ENCODE results near the gene GATB.

Gene GATB

DNA sequence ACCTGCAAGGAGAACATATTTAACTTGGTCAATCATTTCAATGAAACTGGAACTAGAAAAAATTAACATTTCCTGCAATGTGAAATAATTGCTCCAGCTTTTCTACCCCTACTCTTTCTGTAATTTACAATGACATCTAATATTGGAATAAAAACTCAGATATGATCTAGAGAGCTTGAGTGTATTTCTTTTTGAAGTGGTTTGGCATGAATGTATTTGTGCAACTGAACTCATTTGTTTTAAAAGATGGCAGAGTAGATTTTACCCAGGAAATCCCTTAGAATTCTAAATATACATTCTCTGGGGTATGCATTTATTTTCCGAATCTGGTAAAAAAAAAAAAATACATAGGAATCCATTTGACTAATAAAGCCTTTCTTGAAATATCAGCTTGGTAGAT is 21.5 kb upstream of the GATB start:
- no peak overlapping the region for H3K4me3 ChIP-seq (ENCODE audit: low read depth, low read length)
- DNase-seq = no peak
- no peaks in the 10 kb centered on the region for H3K36me3 ChIP-seq
- no peaks in the 10 kb centered on the region for H3K27me3 ChIP-seq
- no peaks in the 10 kb centered on the region for H3K4me1 ChIP-seq
- H3K9me3 ChIP-seq = no peaks in the 10 kb centered on the region
- TF ChIP-seq, protein P1, sequence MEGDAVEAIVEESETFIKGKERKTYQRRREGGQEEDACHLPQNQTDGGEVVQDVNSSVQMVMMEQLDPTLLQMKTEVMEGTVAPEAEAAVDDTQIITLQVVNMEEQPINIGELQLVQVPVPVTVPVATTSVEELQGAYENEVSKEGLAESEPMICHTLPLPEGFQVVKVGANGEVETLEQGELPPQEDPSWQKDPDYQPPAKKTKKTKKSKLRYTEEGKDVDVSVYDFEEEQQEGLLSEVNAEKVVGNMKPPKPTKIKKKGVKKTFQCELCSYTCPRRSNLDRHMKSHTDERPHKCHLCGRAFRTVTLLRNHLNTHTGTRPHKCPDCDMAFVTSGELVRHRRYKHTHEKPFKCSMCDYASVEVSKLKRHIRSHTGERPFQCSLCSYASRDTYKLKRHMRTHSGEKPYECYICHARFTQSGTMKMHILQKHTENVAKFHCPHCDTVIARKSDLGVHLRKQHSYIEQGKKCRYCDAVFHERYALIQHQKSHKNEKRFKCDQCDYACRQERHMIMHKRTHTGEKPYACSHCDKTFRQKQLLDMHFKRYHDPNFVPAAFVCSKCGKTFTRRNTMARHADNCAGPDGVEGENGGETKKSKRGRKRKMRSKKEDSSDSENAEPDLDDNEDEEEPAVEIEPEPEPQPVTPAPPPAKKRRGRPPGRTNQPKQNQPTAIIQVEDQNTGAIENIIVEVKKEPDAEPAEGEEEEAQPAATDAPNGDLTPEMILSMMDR (IDR thresholded peaks at IDR 0.05; ENCODE audit: low read depth, low read length) = no peak

GRCh38 chr4:151781026-151781425 is 20.2 kb upstream of the GATB start:
- Histone ChIP-seq H3K36me3 (no peaks in the 10 kb centered on the region), H3K27me3 (no peaks in the 10 kb centered on the region), H3K4me3 (ENCODE audit: low read depth, low read length) (no peak overlapping the region), H3K9me3 (no peaks in the 10 kb centered on the region), H3K4me1 (no peaks in the 10 kb centered on the region)
- peak; percentile 8 for DNase-seq
- TF ChIP-seq, protein P1 (IDR thresholded peaks at IDR 0.05; ENCODE audit: low read depth, low read length) = no peak

DNA sequence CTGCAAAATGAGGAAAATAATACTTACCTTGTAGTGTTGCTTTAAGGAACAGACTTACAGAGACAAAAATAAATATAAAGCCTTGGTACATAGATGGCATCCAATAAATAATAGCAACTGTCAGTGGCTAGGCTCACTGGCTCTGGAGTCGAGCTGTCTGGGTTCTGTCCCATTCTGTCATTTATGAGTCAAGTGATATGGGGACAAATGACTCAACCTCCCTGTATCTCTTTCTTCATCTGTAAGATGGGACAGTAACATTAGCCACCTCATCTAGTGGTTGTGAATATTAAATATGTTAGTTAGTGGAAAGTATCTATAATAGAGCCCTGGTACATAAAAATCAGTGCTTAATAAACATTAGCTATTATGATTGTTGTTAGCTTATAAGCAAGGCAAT is 16.7 kb upstream of the GATB start:
- H3K4me3 ChIP-seq (ENCODE audit: low read depth, low read length) = no peak overlapping the region
- H3K27me3 ChIP-seq = no peaks in the 10 kb centered on the region
- TF ChIP-seq, protein P1 (IDR thresholded peaks at IDR 0.05; ENCODE audit: low read depth, low read length) = no peak
- H3K9me3 ChIP-seq = no peaks in the 10 kb centered on the region
- H3K4me1 ChIP-seq = no peaks in the 10 kb centered on the region
- no peaks in the 10 kb centered on the region for H3K36me3 ChIP-seq
- DNase-seq = no peak

DNA sequence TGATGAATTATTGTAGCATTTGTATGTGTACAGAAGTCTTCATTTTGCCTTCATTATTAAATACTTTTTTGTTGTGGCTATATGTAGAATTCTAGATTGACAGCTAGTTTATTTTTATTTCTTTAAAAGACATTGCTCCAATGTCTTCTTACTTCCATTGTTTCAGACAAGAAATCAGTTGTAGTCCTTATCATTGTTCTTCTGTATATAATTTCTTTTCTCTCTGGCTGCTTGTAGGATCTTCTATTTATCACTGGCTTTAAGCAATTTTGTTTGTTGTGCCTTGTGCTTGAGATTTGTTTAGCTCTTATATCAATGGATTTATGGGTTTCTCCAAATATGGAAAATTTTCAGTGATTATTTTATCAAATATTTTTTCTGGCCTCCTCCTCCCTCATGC is 13.5 kb upstream of the GATB start:
- Histone ChIP-seq H3K4me3 (ENCODE audit: low read depth, low read length) (no peak overlapping the region), H3K4me1 (no peaks in the 10 kb centered on the region), H3K27me3 (no peaks in the 10 kb centered on the region), H3K36me3 (no peaks in the 10 kb centered on the region), H3K9me3 (no peaks in the 10 kb centered on the region)
- TF ChIP-seq, protein P1 (IDR thresholded peaks at IDR 0.05; ENCODE audit: low read depth, low read length) = no peak
- no peak for DNase-seq

- Histone ChIP-seq H3K4me1 (no peaks in the 10 kb centered on the region), H3K4me3 (ENCODE audit: low read depth, low read length) (no peak overlapping the region), H3K9me3 (no peaks in the 10 kb centered on the region), H3K27me3 (no peaks in the 10 kb centered on the region), H3K36me3 (no peaks in the 10 kb centered on the region)
- TF ChIP-seq, protein P1 (IDR thresholded peaks at IDR 0.05; ENCODE audit: low read depth, low read length) = no peak
- DNase-seq = no peak
These were observed 11.5 kb upstream of the GATB start for GRCh38 chr4:151772274-151772673.

DNA sequence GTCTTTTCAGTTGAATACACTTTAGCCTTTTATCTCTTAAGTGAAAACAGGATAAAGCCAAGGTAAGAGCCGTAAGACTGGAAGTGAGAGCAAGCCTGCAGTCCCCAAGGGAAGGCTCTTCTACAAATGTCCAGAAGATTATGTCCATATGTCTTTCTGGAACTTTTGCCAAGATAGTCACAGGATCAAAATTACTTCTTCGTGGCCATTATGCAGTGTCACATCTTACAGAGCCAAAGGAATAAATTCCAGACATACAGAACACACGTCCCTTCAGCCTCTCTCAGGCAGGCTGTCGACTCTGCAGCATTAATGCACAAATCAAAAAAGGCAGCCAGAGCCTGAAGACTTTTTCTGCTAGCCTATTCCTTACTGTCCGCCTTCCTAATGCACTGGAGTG is 10.9 kb upstream of the GATB start:
- no peaks in the 10 kb centered on the region for H3K9me3 ChIP-seq
- no peak overlapping the region for H3K4me3 ChIP-seq (ENCODE audit: low read depth, low read length)
- no peaks in the 10 kb centered on the region for H3K4me1 ChIP-seq
- TF ChIP-seq, protein P1 (IDR thresholded peaks at IDR 0.05; ENCODE audit: low read depth, low read length) = no peak
- no peaks in the 10 kb centered on the region for H3K36me3 ChIP-seq
- no peaks in the 10 kb centered on the region for H3K27me3 ChIP-seq
- DNase-seq = peak; percentile 18

Measured in BE2C (cell line).